HepG2 (cell line): ENCODE measurements around the gene APOLD1. TPM values are rescaled to one million over a fixed set of nuclear protein-coding genes. Genes with fewer than 3 reads are reported as not detected.
A peak's percentile ranks its signal among the peaks of the same experiment; 100 is the strongest.

Experiments
- CHCHD3 ChIP-seq: sonication (generic); formaldehyde crosslinking; IDR thresholded peaks from 2 replicates; pipeline ENCODE4 v1.8.0; 2022; ENCODE audit warnings: mild to moderate bottlenecking, missing genetic modification reagents, moderate library complexity
- HNRNPH1 ChIP-seq: fragments of 200-400 bp; formaldehyde crosslinking; optimal IDR thresholded peaks from 2 replicates; pipeline ENCODE3; 2017; ENCODE audit warnings: mild to moderate bottlenecking, low read depth, low read length
- HNRNPK ChIP-seq: fragments of 200-400 bp; formaldehyde crosslinking; IDR thresholded peaks from 2 replicates; pipeline ENCODE4 v1.6.1; 2018; ENCODE audit warnings: low read length, low read depth, moderate library complexity, mild to moderate bottlenecking; ENCODE audit not compliant: poor library complexity, severe bottlenecking
- NAIF1 ChIP-seq: sonication (generic); formaldehyde crosslinking; IDR thresholded peaks from 2 replicates; pipeline ENCODE4 v1.5.0; 2020; ENCODE audit warnings: mild to moderate bottlenecking, missing genetic modification reagents, borderline replicate concordance
- NR2F1 ChIP-seq, 2 experiments: fragments of 450-650 bp in 1 of 2; formaldehyde crosslinking in 1 of 2; IDR thresholded peaks; 2 replicates each; pipeline versions ENCODE4 v1.5.0 to v1.6.1; 2016 to 2020; ENCODE audit warnings: mild to moderate bottlenecking in 1 of 2, missing compliant biosample characterization in 1 of 2, missing genetic modification reagents in 1 of 2, moderate library complexity in 1 of 2
- ZNF326 ChIP-seq: sonication (generic); formaldehyde crosslinking; IDR thresholded peaks from 2 replicates; pipeline ENCODE4 v1.4.0; 2020; ENCODE audit warnings: missing genetic modification reagents, borderline replicate concordance
- ZNF333 ChIP-seq: sonication (generic); formaldehyde crosslinking; IDR thresholded peaks from 2 replicates; pipeline ENCODE4 v1.4.0; 2020; ENCODE audit warnings: mild to moderate bottlenecking, missing genetic modification reagents, borderline replicate concordance
- ZNF564 ChIP-seq: sonication (generic); formaldehyde crosslinking; IDR thresholded peaks from 2 replicates; pipeline ENCODE4 v1.8.1; 2023; ENCODE audit warnings: mild to moderate bottlenecking, missing genetic modification reagents
- ZNF724P ChIP-seq: sonication (generic); formaldehyde crosslinking; IDR thresholded peaks from 2 replicates; pipeline ENCODE4 v1.8.0; 2022; ENCODE audit warnings: missing genetic modification reagents, borderline replicate concordance
- polyA plus RNA-seq, 8 experiments: library from polyadenylated mRNA; depleted of rRNA in 3 of 8; stranded (reverse) in 7 of 8; unstranded in 1 of 8; fragments of >200 nt; fragmentation: Illumina TruSeq in 4 of 8; extraction: Trizol in 4 of 8; gene quantifications; 2 replicates each; pipeline versions ENCODE4 v1.2.1 to v1.2.3, GENCODE V29; 2011 to 2016; ENCODE audit warnings: low read depth in 4 of 8, missing spikeins in 1 of 8, mixed read lengths in 1 of 8; ENCODE audit not compliant: insufficient read depth in 1 of 8
- total RNA-seq, 5 experiments: library from RNA; depleted of rRNA; stranded (reverse); fragments of >200 nt; fragmentation: Illumina TruSeq; extraction: Trizol; gene quantifications; 2 replicates each; pipeline ENCODE4 v1.2.3, GENCODE V29; 2016; ENCODE audit warnings: low read depth in 1 of 5
- TF ChIP-seq, protein P1 (sequence below): sonication (generic); formaldehyde crosslinking; IDR thresholded peaks from 2 replicates; pipeline ENCODE4 v1.8.1; 2022; ENCODE audit warnings: low read depth, mild to moderate bottlenecking, missing genetic modification reagents
- TF ChIP-seq, protein P2 (sequence below): sonication (generic); formaldehyde crosslinking; IDR thresholded peaks from 2 replicates; pipeline ENCODE4 v1.8.0; 2022; ENCODE audit warnings: missing genetic modification reagents, mild to moderate bottlenecking, inconsistent platforms, borderline replicate concordance
- TF ChIP-seq, protein P3 (sequence below): IDR thresholded peaks from 2 replicates; pipeline ENCODE4 v1.6.1; 2016; ENCODE audit warnings: missing biosample characterization, missing genetic modification reagents, low read depth
- TF ChIP-seq, protein P4 (sequence below): sonication (generic); formaldehyde crosslinking; IDR thresholded peaks from 2 replicates; pipeline ENCODE4 v1.5.1; 2020; ENCODE audit warnings: missing genetic modification reagents, mild to moderate bottlenecking, borderline replicate concordance
- TF ChIP-seq, protein P5 (sequence below): sonication (generic); formaldehyde crosslinking; IDR thresholded peaks from 2 replicates; pipeline ENCODE4 v1.5.0; 2020; ENCODE audit warnings: missing genetic modification reagents
- TF ChIP-seq, protein P6 (sequence below): sonication (generic); formaldehyde crosslinking; IDR thresholded peaks from 2 replicates; pipeline ENCODE4 v1.4.0; 2020; ENCODE audit warnings: missing genetic modification reagents

Gene APOLD1
- total and polyA plus RNA-seq, 2 of the 13 experiments (the other 11 are each of a cell fraction or from before 2014, with no cell fraction given) = 0.20 to 0.84 TPM

DNA sequence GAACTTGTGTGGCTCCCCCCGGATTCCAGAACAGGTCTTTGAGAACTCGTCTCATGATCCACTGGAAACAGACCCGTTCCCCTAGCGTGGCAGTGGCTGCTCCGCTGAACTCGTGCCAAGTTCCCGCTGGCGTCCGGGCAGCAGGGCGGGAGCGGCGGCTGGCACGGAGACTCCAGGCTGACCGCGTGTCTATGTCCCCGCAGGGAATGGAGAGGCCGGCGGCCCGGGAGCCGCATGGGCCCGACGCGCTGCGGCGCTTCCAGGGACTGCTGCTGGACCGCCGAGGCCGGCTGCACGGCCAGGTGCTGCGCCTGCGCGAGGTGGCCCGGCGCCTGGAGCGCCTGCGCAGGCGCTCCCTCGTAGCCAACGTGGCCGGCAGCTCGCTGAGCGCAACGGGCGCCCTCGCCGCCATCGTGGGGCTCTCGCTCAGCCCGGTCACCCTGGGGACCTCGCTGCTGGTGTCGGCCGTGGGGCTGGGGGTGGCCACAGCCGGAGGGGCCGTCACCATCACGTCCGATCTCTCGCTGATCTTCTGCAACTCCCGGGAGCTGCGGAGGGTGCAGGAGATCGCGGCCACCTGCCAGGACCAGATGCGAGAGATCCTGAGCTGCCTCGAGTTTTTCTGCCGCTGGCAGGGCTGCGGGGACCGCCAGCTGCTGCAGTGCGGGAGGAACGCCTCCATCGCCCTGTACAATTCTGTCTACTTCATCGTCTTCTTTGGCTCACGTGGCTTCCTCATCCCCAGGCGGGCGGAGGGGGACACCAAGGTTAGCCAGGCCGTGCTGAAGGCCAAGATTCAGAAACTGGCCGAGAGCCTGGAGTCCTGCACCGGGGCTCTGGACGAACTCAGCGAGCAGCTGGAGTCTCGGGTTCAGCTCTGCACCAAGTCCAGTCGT lies 1.5 kb downstream of the APOLD1 start (continued):
- TF ChIP-seq, protein P1, sequence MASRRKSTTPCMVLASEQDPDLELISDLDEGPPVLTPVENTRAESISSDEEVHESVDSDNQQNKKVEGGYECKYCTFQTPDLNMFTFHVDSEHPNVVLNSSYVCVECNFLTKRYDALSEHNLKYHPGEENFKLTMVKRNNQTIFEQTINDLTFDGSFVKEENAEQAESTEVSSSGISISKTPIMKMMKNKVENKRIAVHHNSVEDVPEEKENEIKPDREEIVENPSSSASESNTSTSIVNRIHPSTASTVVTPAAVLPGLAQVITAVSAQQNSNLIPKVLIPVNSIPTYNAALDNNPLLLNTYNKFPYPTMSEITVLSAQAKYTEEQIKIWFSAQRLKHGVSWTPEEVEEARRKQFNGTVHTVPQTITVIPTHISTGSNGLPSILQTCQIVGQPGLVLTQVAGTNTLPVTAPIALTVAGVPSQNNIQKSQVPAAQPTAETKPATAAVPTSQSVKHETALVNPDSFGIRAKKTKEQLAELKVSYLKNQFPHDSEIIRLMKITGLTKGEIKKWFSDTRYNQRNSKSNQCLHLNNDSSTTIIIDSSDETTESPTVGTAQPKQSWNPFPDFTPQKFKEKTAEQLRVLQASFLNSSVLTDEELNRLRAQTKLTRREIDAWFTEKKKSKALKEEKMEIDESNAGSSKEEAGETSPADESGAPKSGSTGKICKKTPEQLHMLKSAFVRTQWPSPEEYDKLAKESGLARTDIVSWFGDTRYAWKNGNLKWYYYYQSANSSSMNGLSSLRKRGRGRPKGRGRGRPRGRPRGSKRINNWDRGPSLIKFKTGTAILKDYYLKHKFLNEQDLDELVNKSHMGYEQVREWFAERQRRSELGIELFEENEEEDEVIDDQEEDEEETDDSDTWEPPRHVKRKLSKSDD = no peak; the same call in 1 of the 2 replicates
- TF ChIP-seq, protein P2, sequence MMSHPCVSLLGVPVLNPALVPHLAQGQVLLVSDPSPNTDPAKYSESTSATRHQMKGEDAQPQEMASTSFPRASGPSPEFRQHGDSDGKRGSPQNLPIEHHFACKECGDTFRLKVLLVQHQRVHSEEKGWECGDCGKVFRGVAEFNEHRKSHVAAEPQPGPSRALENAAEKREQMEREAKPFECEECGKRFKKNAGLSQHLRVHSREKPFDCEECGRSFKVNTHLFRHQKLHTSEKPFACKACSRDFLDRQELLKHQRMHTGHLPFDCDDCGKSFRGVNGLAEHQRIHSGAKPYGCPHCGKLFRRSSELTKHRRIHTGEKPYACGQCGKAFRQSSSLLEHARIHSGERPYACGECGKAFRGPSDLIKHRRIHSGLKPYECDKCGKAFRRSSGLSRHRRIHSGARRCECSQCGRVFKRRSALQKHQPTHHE (CRISPR knock-in tag) = no peak
- TF ChIP-seq, protein P3, sequence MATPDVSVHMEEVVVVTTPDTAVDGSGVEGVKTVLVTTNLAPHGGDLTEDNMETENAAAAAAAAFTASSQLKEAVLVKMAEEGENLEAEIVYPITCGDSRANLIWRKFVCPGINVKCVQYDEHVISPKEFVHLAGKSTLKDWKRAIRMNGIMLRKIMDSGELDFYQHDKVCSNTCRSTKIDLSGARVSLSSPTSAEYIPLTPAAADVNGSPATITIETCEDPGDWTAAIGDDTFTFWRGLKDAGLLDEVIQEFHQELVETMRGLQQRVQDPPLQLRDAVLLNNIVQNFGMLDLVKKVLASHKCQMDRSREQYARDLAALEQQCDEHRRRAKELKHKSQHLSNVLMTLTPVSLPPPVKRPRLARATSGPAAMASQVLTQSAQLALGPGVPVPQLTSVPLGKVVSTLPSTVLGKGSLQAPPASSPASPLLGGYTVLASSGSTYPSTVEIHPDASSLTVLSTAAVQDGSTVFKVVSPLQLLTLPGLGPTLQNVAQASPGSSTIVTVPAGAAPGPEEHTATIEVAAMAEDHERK = no peak
- TF ChIP-seq ZNF333 (CRISPR knock-in tag) = no peak
- no peak for TF ChIP-seq HNRNPH1
- TF ChIP-seq ZNF564 = peak; percentile 65; the same call in 1 of the 2 replicates
- TF ChIP-seq HNRNPK = no peak
- TF ChIP-seq ZNF724P (CRISPR knock-in tag) = peak; percentile 66; the same call in 1 of the 2 replicates
- TF ChIP-seq ZNF326 (CRISPR knock-in tag) = no peak
- no peak for TF ChIP-seq NR2F1 (CRISPR knock-in tag; IDR thresholded peaks at IDR 0.05)
- TF ChIP-seq, protein P4, sequence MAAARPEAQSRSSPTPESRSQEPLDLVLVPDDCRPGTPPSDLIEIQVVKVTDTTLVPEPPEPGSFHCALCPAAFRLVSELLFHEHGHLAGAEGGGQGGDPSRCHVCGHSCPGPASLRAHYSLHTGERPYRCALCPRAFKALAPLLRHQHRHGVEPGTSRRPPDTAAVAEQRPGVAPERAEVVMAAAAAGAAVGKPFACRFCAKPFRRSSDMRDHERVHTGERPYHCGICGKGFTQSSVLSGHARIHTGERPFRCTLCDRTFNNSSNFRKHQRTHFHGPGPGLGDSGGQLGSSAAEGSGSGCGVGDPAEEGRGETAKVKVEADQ (CRISPR knock-in tag) = 0 out of 2 replicates have a peak, but pooled peaks have one; percentile 37
- TF ChIP-seq CHCHD3 (CRISPR knock-in tag) = peak; percentile 91
- TF ChIP-seq NAIF1 (CRISPR knock-in tag) = 0 out of 2 replicates have a peak, but pooled peaks have one; percentile 41
- TF ChIP-seq, protein P5, sequence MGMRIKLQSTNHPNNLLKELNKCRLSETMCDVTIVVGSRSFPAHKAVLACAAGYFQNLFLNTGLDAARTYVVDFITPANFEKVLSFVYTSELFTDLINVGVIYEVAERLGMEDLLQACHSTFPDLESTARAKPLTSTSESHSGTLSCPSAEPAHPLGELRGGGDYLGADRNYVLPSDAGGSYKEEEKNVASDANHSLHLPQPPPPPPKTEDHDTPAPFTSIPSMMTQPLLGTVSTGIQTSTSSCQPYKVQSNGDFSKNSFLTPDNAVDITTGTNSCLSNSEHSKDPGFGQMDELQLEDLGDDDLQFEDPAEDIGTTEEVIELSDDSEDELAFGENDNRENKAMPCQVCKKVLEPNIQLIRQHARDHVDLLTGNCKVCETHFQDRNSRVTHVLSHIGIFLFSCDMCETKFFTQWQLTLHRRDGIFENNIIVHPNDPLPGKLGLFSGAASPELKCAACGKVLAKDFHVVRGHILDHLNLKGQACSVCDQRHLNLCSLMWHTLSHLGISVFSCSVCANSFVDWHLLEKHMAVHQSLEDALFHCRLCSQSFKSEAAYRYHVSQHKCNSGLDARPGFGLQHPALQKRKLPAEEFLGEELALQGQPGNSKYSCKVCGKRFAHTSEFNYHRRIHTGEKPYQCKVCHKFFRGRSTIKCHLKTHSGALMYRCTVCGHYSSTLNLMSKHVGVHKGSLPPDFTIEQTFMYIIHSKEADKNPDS (CRISPR knock-in tag) = no peak
- TF ChIP-seq, protein P6, sequence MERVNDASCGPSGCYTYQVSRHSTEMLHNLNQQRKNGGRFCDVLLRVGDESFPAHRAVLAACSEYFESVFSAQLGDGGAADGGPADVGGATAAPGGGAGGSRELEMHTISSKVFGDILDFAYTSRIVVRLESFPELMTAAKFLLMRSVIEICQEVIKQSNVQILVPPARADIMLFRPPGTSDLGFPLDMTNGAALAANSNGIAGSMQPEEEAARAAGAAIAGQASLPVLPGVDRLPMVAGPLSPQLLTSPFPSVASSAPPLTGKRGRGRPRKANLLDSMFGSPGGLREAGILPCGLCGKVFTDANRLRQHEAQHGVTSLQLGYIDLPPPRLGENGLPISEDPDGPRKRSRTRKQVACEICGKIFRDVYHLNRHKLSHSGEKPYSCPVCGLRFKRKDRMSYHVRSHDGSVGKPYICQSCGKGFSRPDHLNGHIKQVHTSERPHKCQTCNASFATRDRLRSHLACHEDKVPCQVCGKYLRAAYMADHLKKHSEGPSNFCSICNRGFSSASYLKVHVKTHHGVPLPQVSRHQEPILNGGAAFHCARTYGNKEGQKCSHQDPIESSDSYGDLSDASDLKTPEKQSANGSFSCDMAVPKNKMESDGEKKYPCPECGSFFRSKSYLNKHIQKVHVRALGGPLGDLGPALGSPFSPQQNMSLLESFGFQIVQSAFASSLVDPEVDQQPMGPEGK = no peak
